BLaER1 (cell line): ENCODE results near the gene LAMP5.

ENCODE experiments used
- H3K27ac ChIP-seq: shearing (Covaris generic); formaldehyde crosslinking; 2 replicates; pipeline ENCODE4 v1.8.1; 2022
- H3K27me3 ChIP-seq: shearing (Covaris generic); formaldehyde crosslinking; 2 replicates; pipeline ENCODE4 v1.8.1; 2022
- H3K36me3 ChIP-seq: shearing (Covaris generic); formaldehyde crosslinking; 2 replicates; pipeline ENCODE4 v1.8.1; 2022
- H3K4me1 ChIP-seq: shearing (Covaris generic); formaldehyde crosslinking; 2 replicates; pipeline ENCODE4 v1.8.1; 2022
- H3K4me2 ChIP-seq: shearing (Covaris generic); formaldehyde crosslinking; 2 replicates; pipeline ENCODE4 v1.8.1; 2022
- H3K4me3 ChIP-seq: shearing (Covaris generic); formaldehyde crosslinking; 2 replicates; pipeline ENCODE4 v1.8.1; 2022
- H3K9ac ChIP-seq: shearing (Covaris generic); formaldehyde crosslinking; 2 replicates; pipeline ENCODE4 v1.8.1; 2022
- H3K9me3 ChIP-seq: shearing (Covaris generic); formaldehyde crosslinking; 2 replicates; pipeline ENCODE4 v1.8.1; 2022
- H4K20me1 ChIP-seq: shearing (Covaris generic); formaldehyde crosslinking; 2 replicates; pipeline ENCODE4 v1.8.1; 2022
- Cebpa-rat ChIP-seq: shearing (Covaris generic); IDR thresholded peaks from 2 replicates; pipeline ENCODE4 v1.8.1; 2022

The LAMP5 gene

DNA sequence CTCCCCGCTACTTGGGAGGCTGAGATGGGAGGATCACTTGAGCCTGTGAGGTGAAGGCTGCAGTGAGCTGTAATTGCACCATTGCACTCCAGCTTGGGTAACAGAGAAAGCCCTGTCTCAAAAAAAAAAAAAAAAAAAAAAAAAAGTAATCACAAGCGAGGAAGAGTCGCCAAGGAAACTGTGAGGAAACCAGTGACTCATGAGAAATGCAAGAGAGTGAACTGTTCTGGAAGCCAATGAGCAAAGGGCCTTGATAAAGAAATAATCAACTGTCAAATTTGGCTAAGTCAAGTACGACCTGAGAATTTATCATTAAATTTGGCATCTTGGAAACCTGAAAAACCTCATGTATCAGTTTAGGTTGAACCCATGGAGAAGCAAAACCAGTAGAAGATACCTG, 16.1 kb upstream of the LAMP5 start:
- Histone ChIP-seq H3K4me1 (peaks cover 8% of the 10 kb centered on the region; the same call in 1 of the 2 replicates), H3K36me3 (no peaks in the 10 kb centered on the region), H3K4me3 (no peak overlapping the region), H4K20me1 (no peaks in the 10 kb centered on the region), H3K4me2 (no peak overlapping the region), H3K9me3 (no peaks in the 10 kb centered on the region), H3K27me3 (no peaks in the 10 kb centered on the region), H3K9ac (no peak overlapping the region), H3K27ac (no peak overlapping the region)
- no peak for TF ChIP-seq Cebpa-rat

GRCh38 chr20:9499126-9499899, 15.1 kb upstream of the LAMP5 start:
- Histone ChIP-seq H3K9ac (no peak overlapping the region), H3K27me3 (no peaks in the 10 kb centered on the region), H3K4me1 (peaks cover 15% of the 10 kb centered on the region; the same call in 1 of the 2 replicates), H4K20me1 (no peaks in the 10 kb centered on the region), H3K4me3 (no peak overlapping the region), H3K4me2 (0 out of 2 replicates have a peak overlapping the region, but pooled peaks have one; percentile 22), H3K36me3 (no peaks in the 10 kb centered on the region), H3K9me3 (no peaks in the 10 kb centered on the region), H3K27ac (no peak overlapping the region)
- no peak for TF ChIP-seq Cebpa-rat

DNA sequence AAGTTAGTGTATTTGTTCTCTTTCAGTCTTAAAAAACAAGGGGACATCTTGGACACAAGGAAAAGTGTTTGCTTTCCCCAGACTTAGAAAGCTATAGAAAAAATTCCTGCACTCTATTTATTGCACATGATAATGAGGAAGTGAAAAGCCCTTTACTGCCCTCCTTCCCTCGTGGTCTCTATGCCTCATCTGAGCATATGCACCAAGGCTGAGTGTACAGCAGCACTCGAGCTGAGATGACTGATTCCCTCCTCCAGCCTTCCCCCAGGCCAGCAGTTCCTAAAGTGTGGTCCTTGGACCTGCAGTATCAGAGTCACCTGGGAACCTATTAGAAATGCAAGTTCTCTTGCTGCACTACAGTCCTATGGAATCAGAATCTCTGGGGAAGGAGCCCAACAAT, 14.3 kb upstream of the LAMP5 start:
- no peaks in the 10 kb centered on the region for H3K36me3 ChIP-seq
- peaks cover 15% of the 10 kb centered on the region; the same call in 1 of the 2 replicates for H3K4me1 ChIP-seq
- H3K4me2 ChIP-seq, result peak overlapping the region; percentile 22; the same call in 1 of the 2 replicates
- no peak overlapping the region for H3K9ac ChIP-seq
- H3K4me3 ChIP-seq, result no peak overlapping the region
- peaks cover under 1% of the 10 kb centered on the region; the same call in 1 of the 2 replicates for H3K27me3 ChIP-seq
- H3K9me3 ChIP-seq, result no peaks in the 10 kb centered on the region
- H3K27ac ChIP-seq, result no peak overlapping the region
- H4K20me1 ChIP-seq, result no peaks in the 10 kb centered on the region
- TF ChIP-seq Cebpa-rat, result no peak

GRCh38 chr20:9501473-9501872, 12.9 kb upstream of the LAMP5 start:
- no peak overlapping the region for H3K27ac ChIP-seq
- no peak for TF ChIP-seq Cebpa-rat
- no peak overlapping the region for H3K9ac ChIP-seq
- peaks cover 17% of the 10 kb centered on the region for H3K4me1 ChIP-seq
- peaks cover 14% of the 10 kb centered on the region for H3K27me3 ChIP-seq
- H3K9me3 ChIP-seq, result peaks cover 7% of the 10 kb centered on the region
- H3K4me3 ChIP-seq, result no peak overlapping the region
- H4K20me1 ChIP-seq, result no peaks in the 10 kb centered on the region
- no peak overlapping the region for H3K4me2 ChIP-seq
- no peaks in the 10 kb centered on the region for H3K36me3 ChIP-seq

GRCh38 chr20:9503526-9504245, 10.7 kb upstream of the LAMP5 start:
- H4K20me1 ChIP-seq, result no peaks in the 10 kb centered on the region
- H3K36me3 ChIP-seq, result no peaks in the 10 kb centered on the region
- peaks cover 29% of the 10 kb centered on the region for H3K9me3 ChIP-seq
- peaks cover 30% of the 10 kb centered on the region for H3K4me1 ChIP-seq
- no peak overlapping the region for H3K9ac ChIP-seq
- H3K4me3 ChIP-seq, result no peak overlapping the region
- no peak overlapping the region; the same call in 1 of the 2 replicates for H3K4me2 ChIP-seq
- peaks cover 36% of the 10 kb centered on the region for H3K27me3 ChIP-seq
- no peak for TF ChIP-seq Cebpa-rat
- H3K27ac ChIP-seq, result no peak overlapping the region

DNA sequence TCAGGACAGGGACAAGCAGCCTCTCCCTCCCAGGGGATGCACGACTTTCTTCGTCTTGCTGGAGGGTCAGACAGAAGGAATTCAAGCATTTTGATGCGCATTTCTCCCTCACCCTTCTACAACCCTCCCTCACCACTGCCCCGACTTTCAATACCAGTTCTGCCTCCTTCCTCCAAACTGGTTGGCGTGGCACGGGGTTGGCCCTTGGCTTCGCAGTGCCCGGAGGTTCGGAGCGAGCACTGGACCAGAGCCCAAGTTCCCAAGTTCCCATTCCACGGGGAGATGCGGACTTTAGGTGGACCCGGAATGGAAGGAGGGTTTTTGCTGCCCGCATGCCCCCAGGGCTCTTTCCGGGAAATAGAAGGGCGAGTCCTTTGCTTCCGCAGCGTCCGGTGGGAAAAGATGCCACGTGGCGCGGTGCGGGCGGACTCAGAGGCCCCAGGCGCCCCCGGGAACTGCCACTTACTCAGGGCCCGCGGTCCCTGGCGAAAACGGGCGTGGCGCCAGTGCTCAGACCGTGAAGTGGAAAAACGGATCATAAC, 8.0 kb upstream of the LAMP5 start:
- Histone ChIP-seq H3K27me3 (peaks cover 63% of the 10 kb centered on the region), H3K9me3 (peaks cover 38% of the 10 kb centered on the region), H3K4me1 (peaks cover 37% of the 10 kb centered on the region), H3K36me3 (no peaks in the 10 kb centered on the region), H3K4me3 (peak overlapping the region; percentile 50), H3K27ac (no peak overlapping the region), H3K4me2 (peak overlapping the region; percentile 54), H4K20me1 (no peaks in the 10 kb centered on the region), H3K9ac (no peak overlapping the region)
- no peak for TF ChIP-seq Cebpa-rat

GRCh38 chr20:9506964-9507369, 7.4 kb upstream of the LAMP5 start:
- Histone ChIP-seq H3K4me2 (peak overlapping the region; percentile 54), H3K4me3 (peak overlapping the region; percentile 50), H3K27me3 (peaks cover 69% of the 10 kb centered on the region), H3K9me3 (peaks cover 38% of the 10 kb centered on the region), H3K27ac (no peak overlapping the region), H3K4me1 (peaks cover 39% of the 10 kb centered on the region), H3K36me3 (no peaks in the 10 kb centered on the region), H3K9ac (no peak overlapping the region), H4K20me1 (no peaks in the 10 kb centered on the region)
- no peak for TF ChIP-seq Cebpa-rat

GRCh38 chr20:9507544-9508239, 6.7 kb upstream of the LAMP5 start:
- H3K36me3 ChIP-seq, result no peaks in the 10 kb centered on the region
- H3K4me1 ChIP-seq, result peaks cover 39% of the 10 kb centered on the region
- H4K20me1 ChIP-seq, result no peaks in the 10 kb centered on the region
- no peak overlapping the region for H3K9ac ChIP-seq
- H3K4me3 ChIP-seq, result no peak overlapping the region
- H3K9me3 ChIP-seq, result peaks cover 38% of the 10 kb centered on the region
- no peak for TF ChIP-seq Cebpa-rat
- H3K27ac ChIP-seq, result no peak overlapping the region
- H3K27me3 ChIP-seq, result peaks cover 76% of the 10 kb centered on the region
- peak overlapping the region; percentile 54; the same call in 1 of the 2 replicates for H3K4me2 ChIP-seq

DNA sequence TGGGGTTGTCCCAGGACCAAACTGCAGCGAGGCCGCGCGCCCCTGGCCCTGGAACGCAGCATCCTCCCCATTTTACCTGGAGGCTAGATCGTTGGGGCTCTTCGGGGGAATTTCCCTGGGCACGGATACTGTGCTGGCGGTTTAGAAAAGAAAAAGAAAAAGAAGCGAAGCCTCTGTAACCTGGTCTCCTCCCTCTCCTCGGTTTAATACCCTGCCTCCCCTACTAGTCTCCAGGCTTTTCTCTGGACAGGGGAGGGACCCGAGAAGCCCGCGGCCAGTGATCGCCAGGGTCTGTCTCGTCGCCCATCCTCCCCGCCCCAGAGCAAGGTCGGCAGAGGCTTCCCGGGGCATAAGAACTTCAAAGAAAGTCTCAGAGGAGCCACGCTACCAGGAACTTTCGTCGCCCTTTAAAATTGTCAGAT, 6.1 kb upstream of the LAMP5 start:
- Histone ChIP-seq H3K4me2 (no peak overlapping the region), H3K4me3 (no peak overlapping the region), H3K4me1 (peaks cover 39% of the 10 kb centered on the region), H3K9ac (no peak overlapping the region), H4K20me1 (no peaks in the 10 kb centered on the region), H3K36me3 (no peaks in the 10 kb centered on the region), H3K27ac (no peak overlapping the region), H3K27me3 (peaks cover 78% of the 10 kb centered on the region), H3K9me3 (peaks cover 38% of the 10 kb centered on the region)
- TF ChIP-seq Cebpa-rat, result no peak
